Ovary (tissue), 9 donors: ENCODE results near the gene DGKI. TPM values are rescaled to one million over a fixed set of nuclear protein-coding genes. Genes with fewer than 3 reads are reported as not detected.

Source experiments
- DNase-seq, 5 donors: peaks; one replicate each; pipeline ENCODE4 v3.0.0-alpha.2; 2019 to 2020
- H3K27ac ChIP-seq, 2 donors: fragments of 200-600 bp; one replicate each; pipeline versions ENCODE4 v1.5.1 to v1.8.0; 2019 to 2022
- H3K27me3 ChIP-seq: fragments of 200-600 bp; one replicate; pipeline ENCODE4 v1.8.0; 2022
- H3K36me3 ChIP-seq: fragments of 200-600 bp; sonication (generic); one replicate; pipeline ENCODE4 v1.5.1; 2019
- H3K4me1 ChIP-seq: one replicate; pipeline ENCODE4 v1.8.1; 2013; ENCODE audit warnings: mild to moderate bottlenecking, moderate library complexity; ENCODE audit not compliant: insufficient read depth
- H3K4me3 ChIP-seq: fragments of 200-600 bp; sonication (generic); one replicate; pipeline ENCODE4 v1.5.1; 2017
- H3K9me3 ChIP-seq, 2 donors: fragments of 200-600 bp in 1 of 2; sonication (generic) in 1 of 2; one replicate each; pipeline versions ENCODE4 v1.5.1 to v1.8.1; 2013 to 2019; ENCODE audit warnings: mild to moderate bottlenecking in 1 of 2, moderate library complexity in 1 of 2
- CTCF ChIP-seq, 3 donors: fragments of 450-650 bp in 2 of 3; fragments of 200-600 bp in 1 of 3; IDR thresholded peaks; one replicate each; pipeline versions ENCODE4 v1.5.1 to v1.8.0; 2016 to 2022; ENCODE audit warnings: antibody characterized with exemption in 3 of 3, mild to moderate bottlenecking in 1 of 3
- EP300 ChIP-seq: sonication (generic); formaldehyde crosslinking; IDR thresholded peaks from one replicate; pipeline ENCODE4 v1.6.1; 2017; ENCODE audit warnings: antibody characterized with exemption
- POLR2A ChIP-seq: fragments of 450-650 bp; IDR thresholded peaks from one replicate; pipeline ENCODE4 v1.6.1; 2017; ENCODE audit warnings: antibody characterized with exemption, mild to moderate bottlenecking, moderate library complexity
- WGBS, 3 donors: extraction: QIAGEN DNeasy Blood & Tissue Kit in 1 of 3; methylation state at CpG; one replicate each; pipeline versions ENCODE4 v1.1.5 to v1.1.7; 2013 to 2017; 5-methylcytosine and 5-hydroxymethylcytosine counted together
- intact Hi-C, 4 donors: fragments of 100-400 bp; cut with DNase I; formaldehyde crosslinking; loops; one replicate each; pipeline versions ENCODE4 v1.11.0 to v1.15.1; 2022 to 2023
- polyA plus RNA-seq, 2 donors: library from polyadenylated mRNA; stranded (reverse); fragments of 200-250 nt in 1 of 2; fragments of 350-450 nt in 1 of 2; fragmentation: Illumina TruSeq in 1 of 2; extraction: RNeasy Lipid Tissue Mini Kit (QIAGEN cat#74804) in 1 of 2; gene quantifications; one replicate each; pipeline ENCODE4 v1.2.3, GENCODE V29; 2013 to 2014
- total RNA-seq, 7 donors: library from RNA; depleted of rRNA in 2 of 7; stranded (reverse); fragments of >200 nt in 2 of 7; fragmentation: NEBNext Ultra II Directional in 3 of 7; extraction: Animal tissue kit (Norgen Biotek cat#: 25700) in 3 of 7; gene quantifications; one replicate each; pipeline versions ENCODE4 v1.1.0 to v1.2.4, GENCODE V29; 2016 to 2023
- donor health status: DM: no; HTN: no; CAD: no; lungs with moderate emphysema.
- donor health status: DM: no; HTN: no; CAD: no.
- donor health status: Bipolar disorder and iron deficiency.
- donor health status: DM: yes; HTN: yes; CAD: no.
- donor health status: DM: no; HTN: no; CAD: no.
- donor health status: DM: yes; HTN: yes; CAD: no.

The DGKI gene
- total and polyA plus RNA-seq, 9 donors = 0.10 to 1.3 (median 0.29) TPM

- DNase-seq = no peak
- H3K27me3 ChIP-seq = no peaks in the 10 kb centered on the region
- no peaks in the 10 kb centered on the region for H3K9me3 ChIP-seq
- H3K27ac ChIP-seq = no peak overlapping the region
- no peak for TF ChIP-seq POLR2A
- TF ChIP-seq CTCF (IDR thresholded peaks at IDR 0.05) = no peak
- intact Hi-C loops = loop anchor here in 2 of 4 donors (10.0 kb wide), 2 partner anchors 226 to 236 kb away; no protein-coding TSS in a partner anchor
- no peaks in the 10 kb centered on the region for H3K4me1 ChIP-seq
- WGBS, 3 donors = 64 to 78% (median 75%) methylated on average over 4 of the region's 4 CpGs
- no peaks in the 10 kb centered on the region for H3K36me3 ChIP-seq
- H3K4me3 ChIP-seq = no peak overlapping the region
These were observed 44.4 kb upstream of the DGKI start for GRCh38 chr7:137891016-137891655.

GRCh38 chr7:137890449-137890921, 43.7 kb upstream of the DGKI start:
- DNase-seq = no peak
- TF ChIP-seq EP300 (no peak), CTCF (IDR thresholded peaks at IDR 0.05) (no peak), POLR2A (no peak)
- intact Hi-C loops = loop anchor here in 2 of 4 donors (10.0 kb wide), 2 partner anchors 226 to 236 kb away; no protein-coding TSS in a partner anchor
- Histone ChIP-seq H3K36me3 (no peaks in the 10 kb centered on the region), H3K27me3 (no peaks in the 10 kb centered on the region), H3K27ac (no peak overlapping the region), H3K4me3 (no peak overlapping the region), H3K4me1 (no peaks in the 10 kb centered on the region), H3K9me3 (no peaks in the 10 kb centered on the region)
- WGBS, 3 donors = 67 to 91% (median 70%) methylated on average over 3 of the region's 3 CpGs

- H3K9me3 ChIP-seq = no peaks in the 10 kb centered on the region
- no peak overlapping the region for H3K27ac ChIP-seq
- WGBS, 3 donors = 82 to 93% (median 86%) methylated on average over 2 of the region's 2 CpGs
- TF ChIP-seq POLR2A = no peak
- no peak for TF ChIP-seq EP300
- TF ChIP-seq CTCF (IDR thresholded peaks at IDR 0.05) = no peak
- intact Hi-C loops = no loop called here
- H3K4me1 ChIP-seq = no peaks in the 10 kb centered on the region
- H3K36me3 ChIP-seq = no peaks in the 10 kb centered on the region
- no peak overlapping the region for H3K4me3 ChIP-seq
- no peaks in the 10 kb centered on the region for H3K27me3 ChIP-seq
- DNase-seq = no peak
These were observed 41.5 kb upstream of the DGKI start for GRCh38 chr7:137888241-137888640.

DNA sequence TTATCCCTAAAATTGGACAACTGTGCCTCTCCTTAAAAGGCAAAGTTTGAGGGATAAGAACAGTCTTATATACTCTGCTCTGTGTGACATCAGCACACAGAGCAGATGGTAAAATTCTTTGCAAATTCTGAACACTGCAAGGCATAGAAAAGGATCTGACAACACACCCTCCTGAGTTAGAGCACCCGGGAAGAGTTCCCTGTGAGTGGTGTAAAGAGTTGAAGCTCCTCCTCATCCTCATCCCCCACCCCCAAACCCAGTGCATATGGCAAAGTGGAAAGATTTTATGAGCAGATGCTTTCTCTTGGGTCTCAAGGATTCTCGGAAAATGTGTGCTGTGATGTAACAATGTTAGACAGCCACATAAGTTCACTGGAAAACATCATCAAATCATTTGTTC, 40.0 kb upstream of the DGKI start:
- WGBS, 3 donors = 48 to 70% (median 59%) methylated on average over 2 of the region's 2 CpGs
- intact Hi-C loops = no loop called here
- no peak overlapping the region for H3K4me3 ChIP-seq
- TF ChIP-seq CTCF (IDR thresholded peaks at IDR 0.05) = no peak
- H3K36me3 ChIP-seq = no peaks in the 10 kb centered on the region
- no peaks in the 10 kb centered on the region for H3K4me1 ChIP-seq
- no peaks in the 10 kb centered on the region for H3K9me3 ChIP-seq
- no peaks in the 10 kb centered on the region for H3K27me3 ChIP-seq
- DNase-seq = no peak
- H3K27ac ChIP-seq = no peak overlapping the region
